ENCODE measurements around the gene GLT8D1. TPM values are rescaled to one million over a fixed set of nuclear protein-coding genes. Genes with fewer than 3 reads are reported as not detected.

GLT8D1 gene
- total and polyA plus RNA-seq, 2 of the 13 experiments (the other 11 are each of a cell fraction or from before 2014, with no cell fraction given), result 110 to 121 TPM

DNA sequence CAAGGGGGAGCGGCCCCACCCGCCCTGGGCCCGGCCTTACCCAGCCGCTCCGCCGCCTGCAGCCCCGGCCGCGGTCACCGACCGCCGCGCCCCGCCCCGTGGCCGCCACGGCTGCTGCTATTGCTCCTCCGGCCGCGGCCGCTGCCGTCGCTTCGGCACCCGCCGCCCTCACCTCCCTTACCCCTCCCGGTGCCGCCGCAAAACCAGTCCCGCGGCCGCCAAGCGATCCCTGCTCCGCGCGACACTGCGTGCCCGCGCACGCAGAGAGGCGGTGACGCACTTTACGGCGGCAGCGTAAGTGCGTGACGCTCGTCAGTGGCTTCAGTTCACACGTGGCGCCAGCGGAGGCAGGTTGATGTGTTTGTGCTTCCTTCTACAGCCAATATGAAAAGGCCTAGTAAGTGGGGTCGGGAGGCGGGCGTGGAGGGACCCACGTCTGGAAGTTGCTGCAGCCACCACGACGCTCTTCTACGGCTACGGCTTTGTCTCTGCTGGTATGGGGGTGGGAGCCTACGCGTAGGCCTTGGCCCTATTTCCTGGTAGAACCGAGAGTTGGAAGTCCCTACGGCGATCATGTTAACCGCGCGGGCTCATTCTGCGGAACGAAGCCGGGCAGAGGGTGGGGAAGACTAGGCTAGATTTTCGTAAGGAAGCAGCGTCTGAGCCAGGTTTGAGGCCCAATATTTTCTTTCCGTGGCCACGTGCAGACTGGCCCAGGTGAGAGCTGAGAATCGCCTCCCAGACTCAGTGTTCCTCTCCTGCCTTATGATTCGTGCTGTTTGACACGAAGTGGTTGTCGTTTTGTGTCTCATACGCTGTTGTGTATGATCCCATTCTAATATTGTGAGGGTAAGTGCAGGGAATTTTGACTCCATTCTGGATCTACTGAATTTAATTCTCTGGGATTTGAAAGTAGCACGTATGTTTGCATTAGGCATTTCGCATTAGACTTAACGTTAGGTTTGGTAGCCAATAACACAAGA is 19.6 kb downstream of the GLT8D1 start, which contains the start of the genes GNL3 and PBRM1 (continued):
- TF ChIP-seq MEIS1 (CRISPR knock-in tag; IDR thresholded peaks at IDR 0.05; ENCODE audit: borderline replicate concordance) (no peak; the same call in 1 of the 2 replicates), MXD4 (CRISPR knock-in tag; IDR thresholded peaks at IDR 0.05) (peak; percentile 99), ZNF737 (CRISPR knock-in tag; IDR thresholded peaks at IDR 0.05; ENCODE audit: borderline replicate concordance) (peak; percentile 63; the same call in 1 of the 2 replicates), CEBPB (IDR thresholded peaks at IDR 0.05; ENCODE audit: borderline replicate concordance, low read depth, low read length) (no peak), ZNF329 (CRISPR knock-in tag; IDR thresholded peaks at IDR 0.05; ENCODE audit: low read depth) (peak; percentile 92), WIZ (CRISPR knock-in tag; IDR thresholded peaks at IDR 0.05) (peak; percentile 50; the same call in 1 of the 2 replicates), XBP1 (CRISPR knock-in tag; IDR thresholded peaks at IDR 0.05) (peak; percentile 82; the same call in 1 of the 2 replicates), AHR (CRISPR knock-in tag; IDR thresholded peaks at IDR 0.05) (peak; percentile 93; the same call in 1 of the 2 replicates), ZFP36L2 (CRISPR knock-in tag; IDR thresholded peaks at IDR 0.05) (no peak), KMT2A (CRISPR knock-in tag; IDR thresholded peaks at IDR 0.05) (peak; percentile 91), ATF1 (CRISPR knock-in tag; IDR thresholded peaks at IDR 0.05) (peak; percentile 87), ZNF234 (CRISPR knock-in tag; conservative IDR thresholded peaks at IDR 0.05) (no peak; the same call in 1 of the 2 replicates), PLRG1 (conservative IDR thresholded peaks at IDR 0.05) (no peak), SNRNP70 (IDR thresholded peaks at IDR 0.05; ENCODE audit: low read depth, low read length) (no peak), ZHX1 (CRISPR knock-in tag; IDR thresholded peaks at IDR 0.05; ENCODE audit: low read depth) (peak; percentile 76; the same call in 1 of the 2 replicates), KDM5B (CRISPR knock-in tag; IDR thresholded peaks at IDR 0.05; ENCODE audit: borderline replicate concordance) (peak; percentile 97), ZMAT3 (CRISPR knock-in tag; conservative IDR thresholded peaks at IDR 0.05) (peak; percentile 92)
- TF ChIP-seq, protein P1, sequence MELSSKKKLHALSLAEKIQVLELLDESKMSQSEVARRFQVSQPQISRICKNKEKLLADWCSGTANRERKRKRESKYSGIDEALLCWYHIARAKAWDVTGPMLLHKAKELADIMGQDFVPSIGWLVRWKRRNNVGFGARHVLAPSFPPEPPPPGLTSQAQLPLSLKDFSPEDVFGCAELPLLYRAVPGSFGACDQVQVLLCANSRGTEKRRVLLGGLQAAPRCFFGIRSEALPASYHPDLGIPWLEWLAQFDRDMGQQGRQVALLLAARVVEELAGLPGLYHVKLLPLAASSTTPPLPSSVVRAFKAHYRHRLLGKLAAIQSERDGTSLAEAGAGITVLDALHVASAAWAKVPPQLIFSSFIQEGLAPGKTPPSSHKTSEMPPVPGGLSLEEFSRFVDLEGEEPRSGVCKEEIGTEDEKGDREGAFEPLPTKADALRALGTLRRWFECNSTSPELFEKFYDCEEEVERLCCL (CRISPR knock-in tag; IDR thresholded peaks at IDR 0.05; ENCODE audit: borderline replicate concordance), result peak; percentile 67; the same call in 1 of the 2 replicates
- TF ChIP-seq, protein P2, sequence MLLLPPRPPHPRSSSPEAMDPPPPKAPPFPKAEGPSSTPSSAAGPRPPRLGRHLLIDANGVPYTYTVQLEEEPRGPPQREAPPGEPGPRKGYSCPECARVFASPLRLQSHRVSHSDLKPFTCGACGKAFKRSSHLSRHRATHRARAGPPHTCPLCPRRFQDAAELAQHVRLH (CRISPR knock-in tag; IDR thresholded peaks at IDR 0.05; ENCODE audit: borderline replicate concordance, low read depth), result peak; percentile 53; the same call in 1 of the 2 replicates
- TF ChIP-seq, protein P3, sequence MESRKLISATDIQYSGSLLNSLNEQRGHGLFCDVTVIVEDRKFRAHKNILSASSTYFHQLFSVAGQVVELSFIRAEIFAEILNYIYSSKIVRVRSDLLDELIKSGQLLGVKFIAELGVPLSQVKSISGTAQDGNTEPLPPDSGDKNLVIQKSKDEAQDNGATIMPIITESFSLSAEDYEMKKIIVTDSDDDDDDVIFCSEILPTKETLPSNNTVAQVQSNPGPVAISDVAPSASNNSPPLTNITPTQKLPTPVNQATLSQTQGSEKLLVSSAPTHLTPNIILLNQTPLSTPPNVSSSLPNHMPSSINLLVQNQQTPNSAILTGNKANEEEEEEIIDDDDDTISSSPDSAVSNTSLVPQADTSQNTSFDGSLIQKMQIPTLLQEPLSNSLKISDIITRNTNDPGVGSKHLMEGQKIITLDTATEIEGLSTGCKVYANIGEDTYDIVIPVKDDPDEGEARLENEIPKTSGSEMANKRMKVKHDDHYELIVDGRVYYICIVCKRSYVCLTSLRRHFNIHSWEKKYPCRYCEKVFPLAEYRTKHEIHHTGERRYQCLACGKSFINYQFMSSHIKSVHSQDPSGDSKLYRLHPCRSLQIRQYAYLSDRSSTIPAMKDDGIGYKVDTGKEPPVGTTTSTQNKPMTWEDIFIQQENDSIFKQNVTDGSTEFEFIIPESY (CRISPR knock-in tag; IDR thresholded peaks at IDR 0.05), result peak; percentile 54; the same call in 1 of the 2 replicates
- TF ChIP-seq, protein P4, sequence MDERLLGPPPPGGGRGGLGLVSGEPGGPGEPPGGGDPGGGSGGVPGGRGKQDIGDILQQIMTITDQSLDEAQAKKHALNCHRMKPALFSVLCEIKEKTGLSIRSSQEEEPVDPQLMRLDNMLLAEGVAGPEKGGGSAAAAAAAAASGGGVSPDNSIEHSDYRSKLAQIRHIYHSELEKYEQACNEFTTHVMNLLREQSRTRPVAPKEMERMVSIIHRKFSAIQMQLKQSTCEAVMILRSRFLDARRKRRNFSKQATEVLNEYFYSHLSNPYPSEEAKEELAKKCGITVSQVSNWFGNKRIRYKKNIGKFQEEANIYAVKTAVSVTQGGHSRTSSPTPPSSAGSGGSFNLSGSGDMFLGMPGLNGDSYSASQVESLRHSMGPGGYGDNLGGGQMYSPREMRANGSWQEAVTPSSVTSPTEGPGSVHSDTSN (CRISPR knock-in tag; IDR thresholded peaks at IDR 0.05), result no peak

Data from HepG2 (cell line).